Spleen (tissue), 11 donors: ENCODE data around the gene CPA4. TPM values are rescaled to one million over a fixed set of nuclear protein-coding genes. Genes with fewer than 3 reads are reported as not detected.

Experiments used
- DNase-seq: peaks from one replicate; pipeline ENCODE4 v3.0.0-alpha.2; 2020
- H3K27ac ChIP-seq, 8 donors: fragments of 200-600 bp; sonication (generic) in 7 of 8; 1 replicate in 4 of 8; 2 replicates in 4 of 8; pipeline versions ENCODE4 v1.5.0 to v1.8.0; 2016 to 2021; ENCODE audit warnings: inconsistent platforms in 4 of 8, mild to moderate bottlenecking in 4 of 8, moderate library complexity in 1 of 8
- H3K27me3 ChIP-seq, 7 donors: fragments of 200-600 bp; sonication (generic) in 6 of 7; replicated peaks in 1 of 7; 1 replicate in 4 of 7; 2 replicates in 3 of 7; pipeline versions ENCODE4 v1.5.0 to v1.8.0; 2016 to 2021; ENCODE audit warnings: inconsistent platforms in 3 of 7, mild to moderate bottlenecking in 1 of 7
- H3K36me3 ChIP-seq, 6 donors: fragments of 200-600 bp; sonication (generic) in 5 of 6; 1 replicate in 4 of 6; 2 replicates in 2 of 6; pipeline versions ENCODE4 v1.5.0 to v1.8.0; 2016 to 2021; ENCODE audit warnings: inconsistent platforms in 2 of 6
- H3K4me1 ChIP-seq, 6 donors: fragments of 200-600 bp; sonication (generic) in 5 of 6; 1 replicate in 3 of 6; 2 replicates in 3 of 6; pipeline versions ENCODE4 v1.5.0 to v1.8.0; 2016 to 2021; ENCODE audit warnings: inconsistent platforms in 3 of 6
- H3K4me3 ChIP-seq, 8 donors: fragments of 200-600 bp; sonication (generic) in 7 of 8; 1 replicate in 4 of 8; 2 replicates in 4 of 8; pipeline versions ENCODE4 v1.5.0 to v1.8.0; 2016 to 2021; ENCODE audit warnings: inconsistent platforms in 4 of 8, mild to moderate bottlenecking in 4 of 8, moderate library complexity in 2 of 8
- H3K9me3 ChIP-seq, 8 donors: fragments of 200-600 bp; sonication (generic) in 7 of 8; 1 replicate in 4 of 8; 2 replicates in 4 of 8; pipeline versions ENCODE4 v1.5.0 to v1.8.0; 2016 to 2021; ENCODE audit warnings: inconsistent platforms in 4 of 8
- CTCF ChIP-seq, 11 experiments: fragments of 200-600 bp in 7 of 11; fragments of 450-650 bp in 4 of 11; sonication (generic) in 4 of 11; IDR thresholded peaks in 8 of 11; conservative IDR thresholded peaks in 3 of 11; 1 replicate in 7 of 11; 2 replicates in 4 of 11; pipeline versions ENCODE4 v1.4.0 to v1.8.0; 2016 to 2021; ENCODE audit warnings: antibody characterized with exemption in 11 of 11, inconsistent platforms in 4 of 11, mild to moderate bottlenecking in 1 of 11
- POLR2A ChIP-seq, 3 donors: fragments of 450-650 bp; IDR thresholded peaks; one replicate each; pipeline ENCODE4 v1.5.1; 2017; ENCODE audit warnings: antibody characterized with exemption in 3 of 3, mild to moderate bottlenecking in 1 of 3
- POLR2AphosphoS5 ChIP-seq, 3 donors: sonication (generic); formaldehyde crosslinking; IDR thresholded peaks; one replicate each; pipeline ENCODE4 v1.5.1; 2017; ENCODE audit warnings: antibody characterized with exemption in 3 of 3
- WGBS, 5 donors: extraction: QIAGEN DNeasy Blood & Tissue Kit in 3 of 5; methylation state at CpG; one replicate each; pipeline versions ENCODE4 v1.1.5 to v1.1.7; 2013 to 2018; 5-methylcytosine and 5-hydroxymethylcytosine counted together
- intact Hi-C: fragments of 100-400 bp; cut with DNase I; formaldehyde crosslinking; loops from one replicate; pipeline ENCODE4 v1.15.0; 2023; ENCODE audit warnings: low total_unique reads
- polyA plus RNA-seq, 3 donors: library from polyadenylated mRNA; stranded (reverse); fragments of 200-250 nt; gene quantifications; one replicate each; pipeline ENCODE4 v1.2.1, GENCODE V29; 2013
- total RNA-seq, 7 donors: library from RNA; depleted of rRNA in 3 of 7; stranded (reverse); fragments of >200 nt in 3 of 7; fragmentation: NEBNext Ultra II Directional in 4 of 7; extraction: Animal tissue kit (Norgen Biotek cat#: 25700) in 4 of 7; gene quantifications; one replicate each; pipeline versions ENCODE4 v1.1.0 to v1.2.1, GENCODE V29; 2016 to 2021
- donor health status: healthy with polysubstance abuse.
- donor health status: DM: no; HTN: no; CAD: no; lungs with moderate emphysema.
- donor health status: DM: no; HTN: no; CAD: no.
- donor health status: Bipolar disorder and iron deficiency.
- donor health status: healthy.
- donor health status: DM: no; HTN: no; CAD: no.
- donor health status: DM: yes; HTN: yes; CAD: no.

The CPA4 gene
- total and polyA plus RNA-seq, 10 donors = 0.15 to 3.3 (median 0.78) TPM

- H3K27ac ChIP-seq = no peak overlapping the region
- whole genome bisulfite sequencing, 5 donors = 90 to 96% (median 94%) methylated on average over 7 of the region's 7 CpGs
- intact Hi-C loops = no loop called here
- H3K36me3 ChIP-seq = no peaks in the 10 kb centered on the region
- H3K4me1 ChIP-seq = no peaks in the 10 kb centered on the region
- TF ChIP-seq POLR2A (IDR thresholded peaks at IDR 0.05) (no peak), CTCF (IDR thresholded peaks at IDR 0.05 in 8 of 11, conservative IDR thresholded peaks at IDR 0.05 in 3 of 11) (no peak), POLR2AphosphoS5 (IDR thresholded peaks at IDR 0.05) (no peak)
- no peak for DNase-seq
- H3K9me3 ChIP-seq = no peaks in the 10 kb centered on the region
- H3K27me3 ChIP-seq = no peaks in the 10 kb centered on the region
- H3K4me3 ChIP-seq = no peak overlapping the region
These were observed 29.7 kb downstream of the CPA4 start for GRCh38 chr7:130322615-130323014.

GRCh38 chr7:130324306-130324943 is 31.5 kb downstream of the CPA4 start:
- H3K9me3 ChIP-seq = no peaks in the 10 kb centered on the region
- DNase-seq = no peak
- H3K4me3 ChIP-seq = no peak overlapping the region
- 90 to 96% (median 93%) methylated on average over 10 of the region's 10 CpGs for WGBS, 5 donors
- H3K27me3 ChIP-seq = no peaks in the 10 kb centered on the region
- intact Hi-C loops = no loop called here
- no peaks in the 10 kb centered on the region for H3K4me1 ChIP-seq
- H3K36me3 ChIP-seq = no peaks in the 10 kb centered on the region
- TF ChIP-seq CTCF (IDR thresholded peaks at IDR 0.05 in 8 of 11, conservative IDR thresholded peaks at IDR 0.05 in 3 of 11) (no peak), POLR2AphosphoS5 (IDR thresholded peaks at IDR 0.05) (no peak), POLR2A (IDR thresholded peaks at IDR 0.05) (no peak)
- H3K27ac ChIP-seq = no peak overlapping the region

GRCh38 chr7:130329681-130330080 is 36.7 kb downstream of the CPA4 start:
- no peak overlapping the region for H3K27ac ChIP-seq
- no peaks in the 10 kb centered on the region for H3K9me3 ChIP-seq
- intact Hi-C loops = no loop called here
- 79 to 94% (median 91%) methylated on average over 3 of the region's 3 CpGs for WGBS, 5 donors
- H3K4me3 ChIP-seq = no peak overlapping the region
- no peak for DNase-seq
- H3K36me3 ChIP-seq = no peaks in the 10 kb centered on the region
- TF ChIP-seq CTCF (IDR thresholded peaks at IDR 0.05 in 8 of 11, conservative IDR thresholded peaks at IDR 0.05 in 3 of 11) = no peak
- TF ChIP-seq POLR2AphosphoS5 (IDR thresholded peaks at IDR 0.05) = no peak
- H3K27me3 ChIP-seq = no peaks in the 10 kb centered on the region
- H3K4me1 ChIP-seq = no peaks in the 10 kb centered on the region

GRCh38 chr7:130332259-130333053 is 39.5 kb downstream of the CPA4 start:
- intact Hi-C loops = no loop called here

More at GRCh38 chr7:130332259-130333053, 39.5 kb downstream of the CPA4 start:
- no peaks in the 10 kb centered on the region for H3K9me3 ChIP-seq
- no peak overlapping the region for H3K4me3 ChIP-seq
- H3K4me1 ChIP-seq = no peaks in the 10 kb centered on the region
- H3K27me3 ChIP-seq = no peaks in the 10 kb centered on the region
- TF ChIP-seq POLR2AphosphoS5 (IDR thresholded peaks at IDR 0.05) = no peak
- no peak for TF ChIP-seq CTCF (IDR thresholded peaks at IDR 0.05 in 8 of 11, conservative IDR thresholded peaks at IDR 0.05 in 3 of 11)
- TF ChIP-seq POLR2A (IDR thresholded peaks at IDR 0.05) = no peak
- WGBS, 5 donors = 91 to 98% (median 95%) methylated on average over 4 of the region's 4 CpGs
- H3K27ac ChIP-seq = no peak overlapping the region
- H3K36me3 ChIP-seq = no peaks in the 10 kb centered on the region
- DNase-seq = no peak
